Bronchial epithelial cell (primary cell): ENCODE results near the gene CCDC9. TPM values are rescaled to one million over a fixed set of nuclear protein-coding genes. Genes with fewer than 3 reads are reported as not detected.
"Not testable (repeated sequence)": the region's sequence is repeated elsewhere in the genome, so short reads cannot be mapped to it uniquely, and the experiment has no call there.

ENCODE experiments used
- DNase-seq: peaks from one replicate; pipeline ENCODE4 v3.0.0-alpha.2; 2010; ENCODE audit warnings: low read depth
- FAIRE-seq: peaks from 2 replicates; lab custom pipeline; 2011; peaks lifted over from hg19 to GRCh38; lab: Jason Lieb, UNC
- H3K27me3 ChIP-seq: 2 replicates; pipeline ENCODE4 v1.5.1; 2011; ENCODE audit warnings: low read length; ENCODE audit not compliant: control insufficient read depth, insufficient read depth
- H3K36me3 ChIP-seq: 2 replicates; pipeline ENCODE4 v1.5.1; 2011; ENCODE audit warnings: low read length; ENCODE audit not compliant: control insufficient read depth, insufficient read depth
- H3K4me3 ChIP-seq: 2 replicates; pipeline ENCODE4 v1.5.1; 2011; ENCODE audit warnings: mild to moderate bottlenecking, low read depth, low read length, control low read depth
- total RNA-seq: library from RNA; depleted of rRNA; stranded (reverse); fragments of >200 nt; gene quantifications from 2 replicates; pipeline ENCODE4 v1.2.1, GENCODE V29; 2014
- TF ChIP-seq, protein P1 (sequence below): IDR thresholded peaks from 2 replicates; pipeline ENCODE4 v1.5.1; 2011; ENCODE audit warnings: mild to moderate bottlenecking, moderate library complexity, low read length, control low read depth, inconsistent platforms; ENCODE audit not compliant: insufficient read depth, severe bottlenecking

CCDC9 gene
- total RNA-seq, 1 donor from 2014 or later = 3.7 TPM

DNA sequence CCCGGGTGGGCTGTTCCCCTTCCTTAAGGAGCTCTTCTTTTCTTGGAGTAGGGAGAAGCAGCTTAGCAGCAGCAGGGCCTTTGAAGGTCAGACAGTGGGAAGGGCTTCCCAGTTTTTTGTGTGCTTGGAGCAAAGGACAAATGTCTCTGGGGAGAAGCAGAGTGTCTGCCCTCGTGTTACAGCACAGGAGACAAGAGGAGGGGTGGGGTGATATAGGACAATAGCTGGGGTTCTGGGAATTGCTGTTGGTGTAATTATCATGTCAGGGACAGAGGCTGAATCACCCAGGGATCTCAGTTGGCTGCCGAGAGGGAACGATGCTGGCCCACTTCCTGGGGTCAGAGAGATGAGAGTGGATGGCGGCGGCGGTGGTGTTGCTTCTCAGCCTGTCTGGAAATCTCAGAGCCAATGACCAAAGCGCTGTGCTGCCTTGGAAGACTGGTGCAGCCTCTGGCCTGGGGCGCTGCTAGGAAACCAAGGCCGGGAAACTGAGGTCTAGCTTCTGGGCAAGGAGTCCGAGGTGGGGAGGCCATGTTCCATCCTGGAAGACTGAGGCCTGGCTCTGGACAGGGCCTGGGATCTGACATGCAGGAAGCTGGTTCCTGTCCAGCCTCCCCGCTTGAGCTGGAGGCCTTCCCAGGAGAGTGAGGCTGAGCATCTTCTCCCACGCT lies 19.6 kb downstream of the CCDC9 start:
- TF ChIP-seq, protein P1, sequence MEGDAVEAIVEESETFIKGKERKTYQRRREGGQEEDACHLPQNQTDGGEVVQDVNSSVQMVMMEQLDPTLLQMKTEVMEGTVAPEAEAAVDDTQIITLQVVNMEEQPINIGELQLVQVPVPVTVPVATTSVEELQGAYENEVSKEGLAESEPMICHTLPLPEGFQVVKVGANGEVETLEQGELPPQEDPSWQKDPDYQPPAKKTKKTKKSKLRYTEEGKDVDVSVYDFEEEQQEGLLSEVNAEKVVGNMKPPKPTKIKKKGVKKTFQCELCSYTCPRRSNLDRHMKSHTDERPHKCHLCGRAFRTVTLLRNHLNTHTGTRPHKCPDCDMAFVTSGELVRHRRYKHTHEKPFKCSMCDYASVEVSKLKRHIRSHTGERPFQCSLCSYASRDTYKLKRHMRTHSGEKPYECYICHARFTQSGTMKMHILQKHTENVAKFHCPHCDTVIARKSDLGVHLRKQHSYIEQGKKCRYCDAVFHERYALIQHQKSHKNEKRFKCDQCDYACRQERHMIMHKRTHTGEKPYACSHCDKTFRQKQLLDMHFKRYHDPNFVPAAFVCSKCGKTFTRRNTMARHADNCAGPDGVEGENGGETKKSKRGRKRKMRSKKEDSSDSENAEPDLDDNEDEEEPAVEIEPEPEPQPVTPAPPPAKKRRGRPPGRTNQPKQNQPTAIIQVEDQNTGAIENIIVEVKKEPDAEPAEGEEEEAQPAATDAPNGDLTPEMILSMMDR = no peak
- no peak for FAIRE-seq
- Histone ChIP-seq H3K36me3 (peaks cover 15% of the 10 kb centered on the region), H3K4me3 (no peak overlapping the region), H3K27me3 (no peaks in the 10 kb centered on the region)
- DNase-seq = no peak

DNA sequence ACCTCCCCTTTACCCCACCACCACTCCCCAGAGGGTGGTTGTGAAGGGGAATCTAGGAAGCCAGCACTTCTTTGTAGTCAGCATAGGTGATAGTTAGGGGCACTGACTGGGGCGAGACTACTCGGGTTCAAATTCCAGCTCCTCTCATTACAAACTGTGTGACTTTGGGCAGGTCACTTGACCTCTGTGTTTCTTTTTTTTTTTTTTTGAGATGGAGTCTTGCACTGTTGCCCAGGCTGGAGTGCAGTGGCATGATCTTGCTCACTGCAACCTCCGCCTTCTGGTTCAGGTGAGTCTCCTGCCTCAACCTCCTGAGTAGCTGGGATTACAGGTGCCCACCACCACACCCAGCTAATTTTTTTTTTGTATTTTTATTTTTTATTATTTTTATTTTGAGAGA lies 20.2 kb downstream of the CCDC9 start:
- not testable (repeated sequence) for FAIRE-seq, H3K27me3 ChIP-seq, H3K4me3 ChIP-seq, DNase-seq
- peaks cover 10% of the 10 kb centered on the region for H3K36me3 ChIP-seq

DNA sequence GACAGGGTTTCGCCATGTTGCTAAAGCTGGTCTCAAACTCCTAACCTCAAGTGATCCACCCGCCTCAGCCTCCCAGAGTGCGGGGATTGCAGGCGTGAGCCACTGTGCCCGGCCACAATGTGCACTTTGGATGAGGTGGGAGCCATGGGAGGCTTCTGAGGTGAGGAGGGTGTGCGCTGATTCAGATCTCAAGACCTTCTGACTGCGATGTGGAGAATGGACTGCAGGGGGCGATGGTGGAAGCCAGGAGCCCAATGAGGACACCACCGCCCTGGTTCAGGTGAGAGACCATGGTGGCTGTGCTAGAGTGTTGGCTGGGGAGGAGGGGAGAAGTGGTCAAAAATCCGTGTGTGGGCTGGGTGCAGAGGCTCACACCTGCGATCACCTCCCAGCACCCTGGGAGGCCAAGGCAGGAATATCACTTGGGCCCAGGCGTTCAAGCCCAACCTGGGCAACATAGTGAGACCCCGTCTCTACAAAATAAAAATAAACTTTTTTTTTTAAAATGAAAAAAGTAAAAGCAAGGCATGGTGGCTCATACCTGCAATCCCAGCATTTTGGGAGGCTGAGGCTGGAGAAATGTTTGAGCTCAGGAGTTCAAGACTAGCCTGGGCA lies 24.0 kb downstream of the CCDC9 start:
- Histone ChIP-seq H3K36me3 (peaks cover 8% of the 10 kb centered on the region), H3K27me3 (no peaks in the 10 kb centered on the region), H3K4me3 (no peak overlapping the region)
- TF ChIP-seq, protein P1 = peak; percentile 53
- FAIRE-seq (no peak), DNase-seq (peak; percentile 21)

GRCh38 chr19:47283405-47284059 lies 27.2 kb downstream of the CCDC9 start:
- no peak for FAIRE-seq
- H3K36me3 ChIP-seq = no peaks in the 10 kb centered on the region
- no peak overlapping the region for H3K4me3 ChIP-seq
- H3K27me3 ChIP-seq = no peaks in the 10 kb centered on the region
- TF ChIP-seq, protein P1 = no peak
- no peak for DNase-seq

GRCh38 chr19:47284324-47284899 lies 28.1 kb downstream of the CCDC9 start:
- no peaks in the 10 kb centered on the region for H3K36me3 ChIP-seq
- no peaks in the 10 kb centered on the region for H3K27me3 ChIP-seq
- no peak overlapping the region for H3K4me3 ChIP-seq
- FAIRE-seq = no peak
- peak; percentile 59 for DNase-seq
- TF ChIP-seq, protein P1 = peak; percentile 69

GRCh38 chr19:47296036-47296435 lies 39.7 kb downstream of the CCDC9 start:
- DNase-seq (peak; percentile 61), FAIRE-seq (no peak)
- no peaks in the 10 kb centered on the region for H3K27me3 ChIP-seq
- no peaks in the 10 kb centered on the region for H3K36me3 ChIP-seq
- TF ChIP-seq, protein P1 = peak; percentile 78
- no peak overlapping the region for H3K4me3 ChIP-seq

- not testable (repeated sequence) for FAIRE-seq, H3K36me3 ChIP-seq, H3K4me3 ChIP-seq
These were observed 44.5 kb downstream of the CCDC9 start for GRCh38 chr19:47300867-47301266.

More at GRCh38 chr19:47300867-47301266, 44.5 kb downstream of the CCDC9 start:
- DNase-seq, H3K27me3 ChIP-seq: not testable (repeated sequence)
